Heart left ventricle (tissue), 16 donors: Measurements from ENCODE around the gene ETAA1. TPM values are rescaled to one million over a fixed set of nuclear protein-coding genes. Genes with fewer than 3 reads are reported as not detected.

Experiments used
- ATAC-seq, 4 donors: fragments of 200-7000 bp; cut with Tn5 transposase; one replicate each; pipeline ENCODE4 v1.9.1; 2020 to 2022; ENCODE audit warnings: moderate library complexity in 4 of 4, mild to moderate bottlenecking in 3 of 4, moderate number of reproducible peaks in 1 of 4
- DNase-seq, 5 donors: peaks; one replicate each; pipeline ENCODE4 v3.0.0-alpha.2; 2020
- H3K27ac ChIP-seq, 12 donors: fragments of 200-600 bp; sonication (generic) in 4 of 12; one replicate each; pipeline versions ENCODE4 v1.5.0 to v1.8.0; 2016 to 2022; ENCODE audit warnings: mild to moderate bottlenecking in 2 of 12
- H3K27me3 ChIP-seq, 9 donors: fragments of 200-600 bp; sonication (generic) in 2 of 9; one replicate each; pipeline versions ENCODE4 v1.5.1 to v1.8.0; 2016 to 2022; ENCODE audit warnings: mild to moderate bottlenecking in 3 of 9
- H3K36me3 ChIP-seq, 9 donors: fragments of 200-600 bp; sonication (generic) in 2 of 9; one replicate each; pipeline versions ENCODE4 v1.5.0 to v1.8.0; 2018 to 2022; ENCODE audit warnings: mild to moderate bottlenecking in 2 of 9
- H3K4me1 ChIP-seq, 12 donors: fragments of 200-600 bp; sonication (generic) in 4 of 12; one replicate each; pipeline versions ENCODE4 v1.5.0 to v1.8.0; 2016 to 2022; ENCODE audit warnings: mild to moderate bottlenecking in 3 of 12
- H3K4me3 ChIP-seq, 12 donors: fragments of 200-600 bp; sonication (generic) in 4 of 12; one replicate each; pipeline versions ENCODE4 v1.5.0 to v1.8.0; 2017 to 2022; ENCODE audit warnings: mild to moderate bottlenecking in 9 of 12, moderate library complexity in 4 of 12
- H3K9me3 ChIP-seq, 12 donors: fragments of 200-600 bp; sonication (generic) in 4 of 12; one replicate each; pipeline versions ENCODE4 v1.5.0 to v1.8.0; 2016 to 2022; ENCODE audit warnings: mild to moderate bottlenecking in 1 of 12
- POLR2A ChIP-seq, 2 donors: fragments of 450-650 bp; IDR thresholded peaks; one replicate each; pipeline ENCODE4 v1.6.1; 2017; ENCODE audit warnings: antibody characterized with exemption in 2 of 2, mild to moderate bottlenecking in 2 of 2, moderate library complexity in 2 of 2
- WGBS, 4 donors: extraction: QIAGEN DNeasy Blood & Tissue Kit in 2 of 4; methylation state at CpG; one replicate each; pipeline versions ENCODE4 v1.1.5 to v1.1.7; 2013 to 2018; 5-methylcytosine and 5-hydroxymethylcytosine counted together
- intact Hi-C, 10 donors: fragments of 100-400 bp; cut with DNase I; formaldehyde crosslinking; loops; one replicate each; pipeline versions ENCODE4 v1.11.1 to v1.14.2; 2022
- polyA plus RNA-seq, 2 donors: library from polyadenylated mRNA; stranded (reverse); fragments of 200-250 nt; gene quantifications; one replicate each; pipeline ENCODE4 v1.2.3, GENCODE V29; 2013
- total RNA-seq, 9 donors: library from RNA; depleted of rRNA in 2 of 9; stranded (reverse); fragments of >200 nt in 2 of 9; fragmentation: NEBNext Ultra II Directional in 3 of 9; extraction: Animal tissue kit (Norgen Biotek cat#: 25700) in 3 of 9; gene quantifications; one replicate each; pipeline versions ENCODE4 v1.1.0 to v1.2.4, GENCODE V29; 2016 to 2023
- TF ChIP-seq, protein P1 (sequence below), 12 donors: fragments of 200-600 bp; sonication (generic) in 4 of 12; IDR thresholded peaks; one replicate each; pipeline versions ENCODE4 v1.5.0 to v1.8.0; 2018 to 2022; ENCODE audit warnings: antibody characterized with exemption in 12 of 12, mild to moderate bottlenecking in 5 of 12
- donor health status: ischemic (EF 13 %, LVEDD 7.1; RV severe dilation, severe dysfunction).
- donor health status: healthy with polysubstance abuse.
- donor health status: DM: no; HTN: yes; CAD: no.
- donor health status: DM: no; HTN: no; CAD: no.
- donor health status: ischemic (EF 25% LVEDD 6.9; RV normal size, moderate dysfunction).
- donor health status: ischemic (EF 25% LVEDD 5.7; RV mildly dilated, moderate dysfunction).
- donor health status: healthy.
- donor health status: DM: yes; HTN: yes; CAD: no.
- donor health status: ischemic (EF 35%, LVEDD 5.7; RV mildly dilated, moderate dysfunction).
- donor health status: nonischemic (EF 11% LVEDD 7.7; RV severe dilation, severe dysfunction).
- donor health status: DM: yes; HTN: yes; CAD: no.
- donor health status: PGD.
- donor health status: ischemic (EF 29% LVEDD 5.4; RV normal size, mild dysfunction).
- donor health status: nonischemic (EF 23%, LVEDD 6.1; RV moderate dilation, normal function).

ETAA1 gene
- total and polyA plus RNA-seq, 11 donors: 4.1 to 7.8 (median 5.3) TPM

DNA sequence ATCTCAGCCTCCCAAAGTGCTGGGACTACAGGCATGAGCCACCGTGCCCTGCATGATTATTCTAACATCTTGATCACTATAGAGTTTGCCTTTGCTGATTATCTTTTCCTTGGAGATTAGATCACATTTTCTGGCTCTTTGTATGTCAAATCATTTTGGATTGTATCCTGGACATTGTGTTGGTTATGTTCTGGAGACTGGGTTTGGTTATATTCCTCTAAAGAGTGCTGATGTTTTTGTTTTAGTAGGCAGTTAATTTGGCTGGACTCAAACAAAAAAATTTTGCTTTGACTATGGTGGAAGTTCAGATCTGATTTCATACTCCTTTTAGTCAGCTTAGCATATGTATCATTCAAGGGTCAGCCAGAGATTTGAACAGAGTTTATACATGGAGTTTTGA is 26.4 kb downstream of the ETAA1 start:
- Histone ChIP-seq H3K27me3 (no peaks in the 10 kb centered on the region), H3K4me1 (no peaks in the 10 kb centered on the region), H3K27ac (no peak overlapping the region), H3K36me3 (no peaks in the 10 kb centered on the region), H3K9me3 (peaks cover 0 to 31% (median 8%) of the 10 kb centered on the region in 12 donors), H3K4me3 (no peak overlapping the region)
- ATAC-seq: no peak
- WGBS, 4 donors: 57 to 91% (median 84%) methylated on average over 1 of the region's 1 CpG
- no peak for DNase-seq
- TF ChIP-seq POLR2A (IDR thresholded peaks at IDR 0.05): no peak
- TF ChIP-seq, protein P1, sequence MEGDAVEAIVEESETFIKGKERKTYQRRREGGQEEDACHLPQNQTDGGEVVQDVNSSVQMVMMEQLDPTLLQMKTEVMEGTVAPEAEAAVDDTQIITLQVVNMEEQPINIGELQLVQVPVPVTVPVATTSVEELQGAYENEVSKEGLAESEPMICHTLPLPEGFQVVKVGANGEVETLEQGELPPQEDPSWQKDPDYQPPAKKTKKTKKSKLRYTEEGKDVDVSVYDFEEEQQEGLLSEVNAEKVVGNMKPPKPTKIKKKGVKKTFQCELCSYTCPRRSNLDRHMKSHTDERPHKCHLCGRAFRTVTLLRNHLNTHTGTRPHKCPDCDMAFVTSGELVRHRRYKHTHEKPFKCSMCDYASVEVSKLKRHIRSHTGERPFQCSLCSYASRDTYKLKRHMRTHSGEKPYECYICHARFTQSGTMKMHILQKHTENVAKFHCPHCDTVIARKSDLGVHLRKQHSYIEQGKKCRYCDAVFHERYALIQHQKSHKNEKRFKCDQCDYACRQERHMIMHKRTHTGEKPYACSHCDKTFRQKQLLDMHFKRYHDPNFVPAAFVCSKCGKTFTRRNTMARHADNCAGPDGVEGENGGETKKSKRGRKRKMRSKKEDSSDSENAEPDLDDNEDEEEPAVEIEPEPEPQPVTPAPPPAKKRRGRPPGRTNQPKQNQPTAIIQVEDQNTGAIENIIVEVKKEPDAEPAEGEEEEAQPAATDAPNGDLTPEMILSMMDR (IDR thresholded peaks at IDR 0.05): no peak
- intact Hi-C loops: no loop called here

DNA sequence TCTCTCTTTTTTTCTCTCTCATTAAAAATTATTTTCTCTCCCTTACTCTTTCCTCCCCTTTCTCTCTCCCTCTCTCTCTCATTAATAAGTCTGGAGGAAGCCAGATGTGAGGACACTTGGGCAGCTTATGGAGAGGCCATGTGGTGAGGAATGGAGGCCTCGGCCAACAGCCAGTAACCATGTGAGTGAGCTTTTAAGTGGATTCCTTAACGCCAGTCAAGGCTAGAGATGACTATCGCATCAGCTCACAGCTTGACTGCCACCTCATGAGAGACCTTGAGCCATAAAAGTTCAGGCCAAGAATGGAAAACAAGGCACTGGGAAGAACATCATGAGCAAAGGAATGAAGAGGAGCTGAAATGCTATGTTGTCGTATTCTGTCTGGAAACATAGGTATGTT is 39.1 kb downstream of the ETAA1 start:
- Histone ChIP-seq H3K9me3 (peaks cover 0 to 12% (median 0%) of the 10 kb centered on the region in 12 donors), H3K4me3 (no peak overlapping the region), H3K4me1 (no peaks in the 10 kb centered on the region), H3K27ac (no peak overlapping the region), H3K36me3 (no peaks in the 10 kb centered on the region), H3K27me3 (no peaks in the 10 kb centered on the region)
- 82 to 90% (median 86%) methylated on average over 4 of the region's 4 CpGs for WGBS, 4 donors
- no peak for TF ChIP-seq POLR2A (IDR thresholded peaks at IDR 0.05)
- TF ChIP-seq, protein P1 (IDR thresholded peaks at IDR 0.05): no peak
- DNase-seq (no peak), ATAC-seq (no peak)
- intact Hi-C loops: no loop called here

DNA sequence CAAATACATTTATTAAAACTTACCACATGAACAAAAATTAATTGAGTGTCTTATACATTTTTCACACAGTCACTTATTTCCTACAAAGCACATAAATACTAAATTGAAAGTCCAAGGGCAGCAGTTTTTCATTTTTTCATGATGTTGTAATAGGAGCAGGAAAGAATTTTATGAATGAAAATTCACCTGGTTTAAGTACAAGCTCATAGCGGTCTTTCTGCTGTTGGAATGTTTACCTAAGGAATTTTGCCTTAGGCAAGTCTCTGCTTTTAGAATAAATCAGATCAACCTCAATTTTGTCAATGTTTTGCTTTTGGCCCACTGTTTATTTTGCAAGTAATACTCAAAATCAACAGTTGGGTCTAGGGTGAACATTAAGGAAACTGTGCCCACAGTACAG is 40.0 kb downstream of the ETAA1 start:
- DNase-seq (no peak), ATAC-seq (no peak)
- no peak overlapping the region for H3K27ac ChIP-seq

DNA sequence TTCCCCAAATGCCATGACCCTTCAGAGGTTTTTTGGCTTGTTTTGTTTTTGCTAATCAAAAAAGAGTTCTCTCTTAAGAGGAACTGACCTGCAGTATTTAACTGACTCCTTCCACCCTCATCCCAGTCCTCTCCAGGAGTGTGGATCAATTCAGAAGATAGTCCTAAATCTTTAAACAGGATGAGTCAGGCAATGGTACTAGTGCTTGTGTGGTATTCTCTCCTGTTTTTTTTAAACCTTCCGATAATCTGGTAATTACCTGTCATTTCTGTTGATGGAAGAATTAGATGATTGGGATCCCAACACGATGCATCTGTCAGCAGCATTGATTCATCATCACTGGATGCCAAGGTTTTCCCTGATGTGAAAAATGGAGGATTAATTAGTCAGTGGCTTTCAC is 41.2 kb downstream of the ETAA1 start:
- intact Hi-C loops: no loop called here
- TF ChIP-seq, protein P1 (IDR thresholded peaks at IDR 0.05): no peak
- no peak for TF ChIP-seq POLR2A (IDR thresholded peaks at IDR 0.05)
- DNase-seq (no peak), ATAC-seq (no peak)
- Histone ChIP-seq H3K36me3 (no peaks in the 10 kb centered on the region), H3K9me3 (peaks cover 0 to 1% (median 0%) of the 10 kb centered on the region in 12 donors), H3K4me3 (no peak overlapping the region), H3K4me1 (no peaks in the 10 kb centered on the region), H3K27ac (no peak overlapping the region), H3K27me3 (no peaks in the 10 kb centered on the region)
- WGBS, 4 donors: 81 to 91% (median 84%) methylated on average over 2 of the region's 2 CpGs

More for the DNA sequence above, 40.0 kb downstream of the ETAA1 start:
- Histone ChIP-seq H3K36me3 (no peaks in the 10 kb centered on the region), H3K9me3 (peaks cover 0 to 4% (median 0%) of the 10 kb centered on the region in 12 donors), H3K27me3 (no peaks in the 10 kb centered on the region), H3K4me1 (no peaks in the 10 kb centered on the region), H3K4me3 (no peak overlapping the region)
- 78 to 91% (median 88%) methylated on average over 1 of the region's 1 CpG for WGBS, 4 donors
- TF ChIP-seq, protein P1 (IDR thresholded peaks at IDR 0.05): no peak
- TF ChIP-seq POLR2A (IDR thresholded peaks at IDR 0.05): no peak
- intact Hi-C loops: no loop called here
